ENCODE results near the gene NAPA.

DNA sequence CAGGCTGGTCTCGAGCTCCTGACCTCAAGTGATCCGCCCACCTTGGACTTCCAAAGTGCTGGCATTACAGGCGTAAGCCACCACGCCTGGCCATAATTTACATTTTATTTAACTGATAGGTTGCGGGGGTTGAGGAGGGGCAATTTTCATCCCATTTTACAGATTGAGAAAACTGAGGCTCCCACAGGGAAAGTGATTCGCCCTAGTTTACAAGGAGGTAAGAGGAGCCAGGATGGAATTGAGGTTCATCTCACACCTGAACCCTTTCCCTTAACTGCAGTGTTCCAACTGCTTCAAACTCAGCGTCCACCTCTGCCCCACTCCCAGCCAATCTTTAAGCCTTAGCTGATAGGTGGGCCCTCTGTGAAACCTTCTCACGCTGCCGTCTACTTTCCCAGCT lies 4.0 kb upstream of the NAPA start:
- TF ChIP-seq CTCF (IDR thresholded peaks at IDR 0.05) (no peak), EP300 (IDR thresholded peaks at IDR 0.05) (no peak)

All from stomach (tissue), 4 donors.